HCT116 (cell line): ENCODE results near the gene PDK1. TPM values are rescaled to one million over a fixed set of nuclear protein-coding genes. Genes with fewer than 3 reads are reported as not detected.

ENCODE experiments used
- ATAC-seq: fragments of 200-7000 bp; cut with Tn5 transposase; 2 replicates; pipeline ENCODE4 v1.9.1; 2020; ENCODE audit warnings: mild to moderate bottlenecking, moderate library complexity
- BruUV-seq: library from RNA; stranded (reverse); fragments of 400-500 nt; replicated peaks from 2 replicates; lab custom pipeline; 2021; lab: Mats Ljungman, UMichigan
- CTCF ChIA-PET: fragments of 300-600 bp; sonication (Branson Sonifier 250); formaldehyde crosslinking; loops from one replicate; lab custom pipeline; 2021; ENCODE audit warnings: antibody characterized with exemption; lab: Charles Lee
- POLR2A ChIA-PET: fragments of 300-600, 350-600 bp; sonication (Branson Sonifier 250); formaldehyde crosslinking; loops from one replicate; lab custom pipeline; 2021; ENCODE audit warnings: antibody characterized with exemption; lab: Charles Lee
- RAD21 ChIA-PET, 2 experiments: fragments of 300-600 bp; sonication (Branson Sonifier 250); formaldehyde crosslinking; loops; one replicate each; lab custom pipeline; 2023; ENCODE audit warnings: low total read pairs in 2 of 2; ENCODE audit not compliant: uncharacterized antibody in 2 of 2, unreplicated experiment in 2 of 2, low non-redundant PET in 1 of 2; lab: Charles Lee
- DNase-seq: peaks from one replicate; pipeline ENCODE4 v3.0.0-alpha.2; 2010; ENCODE audit warnings: low read depth, low spot score
- H2AFZ ChIP-seq: fragments of 200-600 bp; shearing (Covaris generic), sonication (generic); 2 replicates; pipeline ENCODE4 v1.6.1; 2017; ENCODE audit warnings: low read depth, mixed run types, mixed read lengths, antibody characterized with exemption, low read length; ENCODE audit not compliant: poor library complexity, severe bottlenecking
- H3K27ac ChIP-seq: 2 replicates; pipeline ENCODE4 v1.5.1; 2012; ENCODE audit warnings: low read depth, low read length
- H3K27me3 ChIP-seq: fragments of 200-600 bp; sonication (generic); 2 replicates; pipeline ENCODE4 v1.6.1; 2016; ENCODE audit warnings: mixed run types, low read length, mixed read lengths; ENCODE audit not compliant: insufficient read depth
- H3K36me3 ChIP-seq, 2 experiments: fragments of 200-500 bp in 1 of 2; fragments of 200-600 bp in 1 of 2; sonication (Bioruptor generic) in 1 of 2; sonication (generic) in 1 of 2; 2 replicates each; pipeline versions ENCODE4 v1.5.1 to v1.6.1; 2014 to 2016; ENCODE audit warnings: low read length in 2 of 2, inconsistent platforms in 1 of 2, mixed read lengths in 1 of 2, mixed run types in 1 of 2; ENCODE audit not compliant: insufficient read depth in 2 of 2, control insufficient read depth in 1 of 2
- H3K4me1 ChIP-seq, 2 experiments: fragments of 200-600 bp in 1 of 2; sonication (generic) in 1 of 2; 2 replicates each; pipeline versions ENCODE4 v1.5.1 to v1.6.1; 2012 to 2017; ENCODE audit warnings: low read length in 2 of 2, inconsistent platforms in 1 of 2, mild to moderate bottlenecking in 1 of 2, mixed read lengths in 1 of 2, mixed run types in 1 of 2, moderate library complexity in 1 of 2; ENCODE audit not compliant: insufficient read depth in 2 of 2, control insufficient read depth in 1 of 2
- H3K4me2 ChIP-seq: fragments of 200-600 bp; sonication (generic); 2 replicates; pipeline ENCODE4 v1.6.1; 2017; ENCODE audit warnings: mixed run types, low read length, mixed read lengths
- H3K4me3 ChIP-seq, 2 experiments: fragments of 200-600 bp in 1 of 2; sonication (generic) in 1 of 2; replicated peaks in 1 of 2; 2 replicates each; pipeline ENCODE4 v1.5.1; 2011 to 2016; ENCODE audit warnings: low read length in 2 of 2, control low read depth in 1 of 2, low read depth in 1 of 2, mild to moderate bottlenecking in 1 of 2, mixed read lengths in 1 of 2, mixed run types in 1 of 2
- H3K79me2 ChIP-seq: fragments of 200-600 bp; sonication (generic); 2 replicates; pipeline ENCODE4 v1.6.1; 2017; ENCODE audit warnings: mild to moderate bottlenecking, mixed run types, low read length, moderate library complexity, mixed read lengths; ENCODE audit not compliant: insufficient read depth
- H3K9ac ChIP-seq: fragments of 200-600 bp; sonication (generic); 2 replicates; pipeline ENCODE4 v1.6.1; 2016; ENCODE audit warnings: low read length, mixed read lengths
- H3K9me2 ChIP-seq: fragments of 200-600 bp; sonication (generic), shearing (Covaris generic); 2 replicates; pipeline ENCODE4 v1.6.1; 2017; ENCODE audit warnings: mixed run types, mild to moderate bottlenecking, moderate library complexity; ENCODE audit not compliant: insufficient read depth
- H3K9me3 ChIP-seq, 2 experiments: fragments of 200-500 bp in 1 of 2; fragments of 200-600 bp in 1 of 2; sonication (Bioruptor generic) in 1 of 2; sonication (generic) in 1 of 2; 2 replicates each; pipeline ENCODE4 v1.6.1; 2014 to 2017; ENCODE audit warnings: low read length in 2 of 2, mixed read lengths in 2 of 2, inconsistent platforms in 1 of 2, low read depth in 1 of 2, mild to moderate bottlenecking in 1 of 2, mixed run types in 1 of 2, moderate library complexity in 1 of 2; ENCODE audit not compliant: control insufficient read depth in 1 of 2, insufficient read depth in 1 of 2
- H4K20me1 ChIP-seq: fragments of 200-600 bp; sonication (generic), shearing (Covaris generic); 2 replicates; pipeline ENCODE4 v1.6.1; 2017; ENCODE audit warnings: mixed run types, mild to moderate bottlenecking, moderate library complexity; ENCODE audit not compliant: insufficient read depth
- CEBPB ChIP-seq: IDR thresholded peaks from 2 replicates; pipeline ENCODE4 v1.6.1; 2012; ENCODE audit warnings: low read depth
- FOSL1 ChIP-seq: IDR thresholded peaks from 2 replicates; pipeline ENCODE4 v1.6.1; 2012; ENCODE audit warnings: low read depth
- JUND ChIP-seq: IDR thresholded peaks from 2 replicates; pipeline ENCODE4 v1.6.1; 2012
- SRF ChIP-seq: IDR thresholded peaks from 2 replicates; pipeline ENCODE4 v1.6.1; 2012; ENCODE audit warnings: low read depth
- ZFX ChIP-seq: fragments of 450-650 bp; IDR thresholded peaks from 2 replicates; pipeline ENCODE4 v1.6.1; 2017
- intact Hi-C: fragments of 100-400 bp; cut with micrococcal nuclease; formaldehyde crosslinking; loops from 2 replicates; pipeline ENCODE4 v1.10.0; 2022
- total RNA-seq: library from RNA; stranded (reverse); gene quantifications from one replicate; pipeline ENCODE4 v1.2.1, GENCODE V29; 2021; ENCODE audit not compliant: unreplicated experiment
- TF ChIP-seq, protein P1 (sequence below): IDR thresholded peaks from 2 replicates; pipeline ENCODE4 v1.6.1; 2012

PDK1 gene
- total RNA-seq, 1 experiment from 2014 or later: 21.3 TPM

- TF ChIP-seq, protein P1, sequence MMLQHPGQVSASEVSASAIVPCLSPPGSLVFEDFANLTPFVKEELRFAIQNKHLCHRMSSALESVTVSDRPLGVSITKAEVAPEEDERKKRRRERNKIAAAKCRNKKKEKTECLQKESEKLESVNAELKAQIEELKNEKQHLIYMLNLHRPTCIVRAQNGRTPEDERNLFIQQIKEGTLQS: no peak
- no peak for TF ChIP-seq FOSL1
Measured at GRCh38 chr2:172551271-172551670, 4.6 kb upstream of the PDK1 start (continued).

- Histone ChIP-seq H2AFZ (no peak overlapping the region), H3K36me3 (no peaks in the 10 kb centered on the region), H3K4me3 (no peak overlapping the region), H4K20me1 (no peaks in the 10 kb centered on the region), H3K27ac (no peak overlapping the region), H3K9me2 (no peaks in the 10 kb centered on the region), H3K9ac (no peak overlapping the region), H3K4me2 (no peak overlapping the region), H3K4me1 (peaks cover 5 to 32% of the 10 kb centered on the region in 2 experiments; a peak in 3 of 4 replicates), H3K9me3 (no peaks in the 10 kb centered on the region)
- no TSS peak for BruUV-seq
- ChIA-PET CTCF (no interaction called here), RAD21 (no interaction called here), POLR2A (no interaction called here)
- DNase-seq: no peak
- intact Hi-C loops: no loop called here
- TF ChIP-seq SRF (no peak), FOSL1 (peak; percentile 11; the same call in 1 of the 2 replicates), ZFX (no peak), CEBPB (no peak), JUND (peak; percentile 28; the same call in 1 of the 2 replicates)
- TF ChIP-seq, all 23 proteins: peak for 2
- Histone ChIP-seq H3K79me2 (peaks cover 12% of the 10 kb centered on the region), H3K27me3 (no peaks in the 10 kb centered on the region)
- no peak for ATAC-seq
Measured at GRCh38 chr2:172552547-172553291, 3.2 kb upstream of the PDK1 start.
